HG03097 (cell line): ENCODE measurements around the gene TBC1D3H.
"Not testable (repeated sequence)": the region's sequence is repeated elsewhere in the genome, so short reads cannot be mapped to it uniquely, and the experiment has no call there.

Experiments used
- ATAC-seq: cut with Tn5 transposase; IDR thresholded peaks from one replicate; pipeline ENCODE4 v1.9.1; 2021; ENCODE audit not compliant: unreplicated experiment, low FRiP score

Gene TBC1D3H

DNA sequence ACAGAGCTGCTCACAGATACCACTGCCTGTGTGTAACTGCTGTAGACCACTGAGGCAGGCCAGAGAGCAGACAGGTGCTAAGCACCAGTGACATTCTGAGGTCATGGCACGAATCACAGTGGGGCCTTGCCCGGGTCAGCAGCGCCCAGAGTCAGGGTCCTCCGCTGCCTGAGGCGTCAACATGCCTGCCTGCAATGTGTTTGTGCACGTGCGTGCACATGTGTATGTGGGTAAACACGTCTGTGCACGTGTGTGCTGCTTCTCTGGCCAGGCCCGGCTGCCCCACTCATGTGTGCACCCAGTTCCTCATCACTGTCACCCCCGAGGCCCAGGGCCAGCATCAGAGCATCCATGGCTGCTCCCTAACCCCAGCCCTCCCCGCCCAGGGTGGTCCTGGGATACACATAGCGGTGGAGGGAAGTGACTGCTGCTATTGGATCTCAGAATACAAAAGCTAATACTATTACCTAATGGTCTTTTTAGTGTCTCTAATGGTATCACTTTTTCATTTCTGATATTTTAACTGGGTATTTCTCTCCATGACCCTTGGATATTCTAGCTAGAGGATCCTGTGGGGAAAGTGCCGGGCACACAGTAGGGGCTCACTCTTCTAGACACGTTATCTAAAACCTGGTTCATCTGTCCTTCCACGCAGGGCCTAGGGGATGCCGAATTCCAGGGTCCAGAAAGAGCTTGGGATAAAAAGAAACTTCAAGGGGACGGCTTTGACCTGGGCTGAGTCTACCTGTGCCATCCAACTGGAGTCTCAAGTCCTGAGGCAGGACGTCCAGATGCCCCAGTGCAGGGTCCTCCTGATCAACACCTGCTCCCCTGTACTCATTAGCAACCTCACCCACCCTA lies at the start of gene TBC1D3H:
Gene TBC1D3H (minus strand): TSS at position 51 of the 861 bp plus-strand sequence. CDS start 1,540 bp downstream, outside the sequence.
- not testable (repeated sequence) for ATAC-seq

DNA sequence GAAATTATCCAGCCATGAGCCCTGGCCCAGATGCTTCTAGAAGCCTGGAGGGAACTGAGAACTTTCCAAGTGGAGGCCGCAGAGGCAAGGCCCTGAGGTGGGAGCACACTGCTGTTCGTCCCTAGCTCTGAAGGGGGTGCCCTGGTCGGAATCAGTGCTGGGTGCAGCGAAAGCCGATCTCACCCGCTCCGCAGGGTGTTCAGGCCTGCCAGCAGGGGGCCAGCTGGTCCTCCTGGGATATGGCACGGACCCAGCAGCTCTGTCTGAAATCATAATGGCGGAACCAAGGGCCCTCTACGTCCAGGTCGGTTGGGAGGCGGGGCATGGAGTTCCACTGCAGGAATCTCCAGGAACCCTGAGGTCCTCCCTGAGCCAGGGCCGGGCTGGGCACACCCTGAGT lies 40.7 kb upstream of the TBC1D3H start:
- ATAC-seq: not testable (repeated sequence)

DNA sequence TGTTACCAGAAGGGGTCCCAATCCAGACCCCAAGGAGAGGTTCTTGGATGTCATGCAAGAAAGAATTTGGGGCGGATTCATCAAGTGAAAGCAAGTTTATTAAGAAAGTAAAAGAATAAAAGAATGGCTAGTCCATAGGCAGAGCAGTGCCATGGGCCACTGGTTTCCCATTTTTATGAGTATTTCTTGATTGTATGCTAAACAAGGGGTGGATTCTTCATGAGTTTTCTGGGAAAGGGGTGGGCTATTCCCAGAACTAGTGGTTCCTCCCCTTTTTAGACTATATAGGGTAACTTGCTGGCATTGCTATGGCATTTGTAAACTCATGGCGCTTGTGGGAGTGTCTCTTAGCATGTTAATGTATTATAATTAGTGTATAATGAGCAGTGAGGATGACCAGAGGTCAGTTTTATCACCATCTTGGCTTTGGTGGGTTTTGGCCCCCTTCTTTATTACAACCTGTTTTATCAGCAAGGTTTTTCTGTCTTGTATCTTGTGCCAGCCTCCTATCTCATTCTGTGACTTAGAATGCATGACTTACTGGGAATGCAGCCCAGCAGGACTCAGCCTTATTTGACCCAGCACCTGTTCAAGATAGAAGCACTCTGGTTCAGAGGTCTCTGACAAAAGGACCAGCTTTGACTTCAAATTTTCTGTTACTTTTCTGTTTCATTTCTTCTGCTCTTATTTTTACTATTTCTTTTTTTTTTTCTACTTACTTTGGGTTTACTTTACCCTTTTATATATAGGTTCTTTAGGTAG lies 27.1 kb upstream of the TBC1D3H start:
- ATAC-seq: not testable (repeated sequence)

DNA sequence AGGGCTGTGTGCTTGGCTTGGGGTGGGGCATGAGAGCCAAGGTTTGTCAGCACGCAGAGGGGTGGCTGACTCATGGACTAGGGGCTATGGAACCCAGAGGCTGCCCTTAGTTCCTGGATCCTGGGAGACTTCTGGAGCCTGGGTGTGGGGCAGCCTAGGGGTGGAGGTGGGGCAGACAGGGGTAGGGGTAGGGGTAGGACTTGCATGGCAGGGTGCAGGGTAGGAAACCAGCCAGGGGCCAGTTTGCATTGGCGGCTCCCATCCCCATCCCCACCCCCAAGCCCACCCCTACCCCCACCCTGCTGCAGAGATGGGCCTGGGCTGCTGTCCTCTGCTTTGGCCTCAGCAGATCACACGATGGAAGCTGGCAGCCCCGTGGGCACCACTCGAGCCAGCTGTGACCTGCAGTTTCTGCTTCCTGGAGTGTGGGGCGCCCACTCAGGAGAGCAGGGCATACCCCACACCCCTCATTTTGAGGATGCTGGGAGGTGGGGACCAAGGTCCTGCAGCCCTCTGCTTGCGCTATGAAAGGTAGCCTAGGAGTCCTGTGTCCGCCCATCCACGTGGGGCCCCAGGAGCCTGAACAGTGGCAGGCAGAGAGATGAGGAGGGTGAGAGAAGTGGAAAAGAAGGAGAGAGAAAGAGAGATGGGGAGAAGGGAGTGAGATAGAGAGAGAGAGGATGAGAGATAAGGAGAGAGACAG lies 2.9 kb upstream of the TBC1D3H start:
- not testable (repeated sequence) for ATAC-seq

DNA sequence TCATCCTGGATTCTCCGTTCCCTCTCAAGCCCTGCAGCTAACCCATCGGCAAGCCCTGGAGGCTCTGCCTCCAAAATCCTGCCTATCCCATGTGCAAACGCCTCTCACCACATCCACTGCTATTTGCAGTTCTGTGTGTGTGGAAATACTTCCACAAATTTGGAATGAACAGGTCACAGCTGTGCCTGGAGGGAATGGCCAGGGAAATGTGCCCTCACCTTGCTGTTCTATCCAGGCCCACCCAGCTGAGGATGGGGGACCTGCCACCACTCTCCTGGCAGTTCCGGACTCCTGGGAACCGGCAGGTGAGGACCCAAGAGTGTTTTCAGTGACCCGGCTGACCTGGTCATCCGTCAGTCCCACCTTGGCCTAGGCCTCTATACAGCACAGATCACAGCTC lies 12.3 kb downstream of the TBC1D3H start:
- ATAC-seq: not testable (repeated sequence)

DNA sequence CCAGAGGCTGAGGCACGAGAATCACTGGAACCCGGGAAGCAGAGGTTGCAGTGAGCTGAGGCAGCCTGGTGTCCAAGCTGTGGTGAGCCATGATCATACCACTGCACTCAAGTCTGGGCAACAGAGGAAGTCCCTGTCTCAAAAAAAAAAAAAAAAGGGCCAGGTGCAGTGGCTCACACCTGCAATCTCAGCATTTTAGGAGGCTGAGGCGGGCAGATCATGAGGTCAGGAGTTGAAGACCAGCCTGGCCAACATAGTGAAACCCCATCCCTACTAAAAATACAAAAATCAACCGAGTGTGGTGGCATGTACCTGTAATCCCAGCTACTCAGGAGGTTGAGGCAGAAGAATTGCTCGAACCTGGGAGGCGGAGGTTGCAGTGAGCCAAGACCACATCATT lies 25.7 kb downstream of the TBC1D3H start:
- not testable (repeated sequence) for ATAC-seq
